Neural cell (in vitro differentiated cells): ENCODE data around the gene IRF2BP2. TPM values are rescaled to one million over a fixed set of nuclear protein-coding genes. Genes with fewer than 3 reads are reported as not detected.

Source experiments
- H2AFZ ChIP-seq: fragments of 200-600, 300-800 bp; sonication (generic), shearing (Covaris generic); 2 replicates; pipeline ENCODE4 v1.6.0; 2014; ENCODE audit warnings: low read depth, mild to moderate bottlenecking, antibody characterized with exemption, low read length, moderate library complexity
- H3F3A ChIP-seq: fragments of 200-600 bp; shearing (Covaris generic); 2 replicates; pipeline ENCODE4 v1.6.1; 2016; ENCODE audit warnings: mild to moderate bottlenecking, moderate library complexity, mixed read lengths, antibody characterized with exemption, low read length; ENCODE audit not compliant: insufficient read depth, poor library complexity, severe bottlenecking
- H3K27ac ChIP-seq: fragments of 200-600, 300-800 bp; sonication (generic), shearing (Covaris generic); 2 replicates; pipeline ENCODE4 v1.5.1; 2014; ENCODE audit warnings: mild to moderate bottlenecking, low read length, moderate library complexity
- H3K27me3 ChIP-seq: fragments of 300-800, 200-600 bp; sonication (generic), shearing (Covaris generic); 2 replicates; pipeline ENCODE4 v1.6.0; 2014; ENCODE audit warnings: mild to moderate bottlenecking, low read depth, low read length, moderate library complexity; ENCODE audit not compliant: insufficient read depth
- H3K36me3 ChIP-seq: fragments of 300-800, 200-600 bp; sonication (generic), shearing (Covaris generic); 2 replicates; pipeline ENCODE4 v1.5.1; 2014; ENCODE audit warnings: mild to moderate bottlenecking, antibody characterized with exemption, low read length, moderate library complexity; ENCODE audit not compliant: insufficient read depth
- H3K4me2 ChIP-seq: fragments of 300-800, 200-600 bp; sonication (generic), shearing (Covaris generic); 2 replicates; pipeline ENCODE4 v1.6.0; 2014; ENCODE audit warnings: mild to moderate bottlenecking, low read length
- H3K4me3 ChIP-seq: fragments of 300-800, 200-600 bp; sonication (generic), shearing (Covaris generic); 2 replicates; pipeline ENCODE4 v1.5.1; 2014; ENCODE audit warnings: mild to moderate bottlenecking, low read length, moderate library complexity
- H3K79me2 ChIP-seq: fragments of 200-600 bp; shearing (Covaris generic); replicated peaks from 2 replicates; pipeline ENCODE4 v1.6.0; 2014; ENCODE audit warnings: mild to moderate bottlenecking, low read length, moderate library complexity; ENCODE audit not compliant: insufficient read depth
- H3K9ac ChIP-seq: fragments of 300-800, 200-600 bp; sonication (generic), shearing (Covaris generic); 2 replicates; pipeline ENCODE4 v1.6.1; 2016; ENCODE audit warnings: mild to moderate bottlenecking, low read length, mixed read lengths
- H3K9me2 ChIP-seq: fragments of 200-600 bp; shearing (Covaris generic); 2 replicates; pipeline ENCODE4 v1.6.1; 2016; ENCODE audit warnings: mild to moderate bottlenecking, low read length, mixed read lengths; ENCODE audit not compliant: insufficient read depth
- H3K9me3 ChIP-seq: fragments of 200-600, 300-800 bp; sonication (generic), shearing (Covaris generic); 2 replicates; pipeline ENCODE4 v1.6.1; 2016; ENCODE audit warnings: mild to moderate bottlenecking, mixed run types, low read length, moderate library complexity, mixed read lengths
- H4K20me1 ChIP-seq: fragments of 200-600 bp; shearing (Covaris generic); 2 replicates; pipeline ENCODE4 v1.6.1; 2016; ENCODE audit warnings: mild to moderate bottlenecking, mixed run types; ENCODE audit not compliant: insufficient read depth
- EP300 ChIP-seq: fragments of 450-650 bp; conservative IDR thresholded peaks from 2 replicates; pipeline ENCODE4 v1.6.1; 2014; ENCODE audit warnings: antibody characterized with exemption, mild to moderate bottlenecking, moderate library complexity; ENCODE audit not compliant: poor library complexity, severe bottlenecking
- EZH2 ChIP-seq: fragments of 200-600, 300-800 bp; shearing (Covaris generic), sonication (generic); IDR thresholded peaks from 2 replicates; pipeline ENCODE4 v1.6.1; 2014; ENCODE audit warnings: antibody characterized with exemption, low read length, borderline replicate concordance, mild to moderate bottlenecking; ENCODE audit not compliant: insufficient read depth, poor library complexity, severe bottlenecking
- MXI1 ChIP-seq: fragments of 450-650 bp; conservative IDR thresholded peaks from 2 replicates; pipeline ENCODE4 v1.6.1; 2014; ENCODE audit warnings: antibody characterized with exemption, mild to moderate bottlenecking; ENCODE audit not compliant: poor library complexity, severe bottlenecking
- POLR2AphosphoS5 ChIP-seq: IDR thresholded peaks from 2 replicates; pipeline ENCODE4 v1.6.1; 2012
- RAD21 ChIP-seq: fragments of 450-650 bp; conservative IDR thresholded peaks from 2 replicates; pipeline ENCODE4 v1.6.1; 2014; ENCODE audit warnings: antibody characterized with exemption, mild to moderate bottlenecking, moderate library complexity
- SMC3 ChIP-seq: fragments of 450-650 bp; conservative IDR thresholded peaks from 2 replicates; pipeline ENCODE4 v1.6.1; 2014; ENCODE audit warnings: antibody characterized with exemption, mild to moderate bottlenecking, moderate library complexity; ENCODE audit not compliant: poor library complexity
- TAF1 ChIP-seq: IDR thresholded peaks from 2 replicates; pipeline ENCODE4 v1.6.1; 2012; ENCODE audit warnings: low read depth
- polyA plus RNA-seq: library from polyadenylated mRNA; depleted of rRNA; stranded (reverse); fragments of >200 nt; gene quantifications from 2 replicates; pipeline ENCODE4 v1.2.3, GENCODE V29; 2014
- TF ChIP-seq, protein P1 (sequence below): IDR thresholded peaks from 2 replicates; pipeline ENCODE4 v1.6.1; 2012; ENCODE audit warnings: borderline replicate concordance
- TF ChIP-seq, protein P2 (sequence below): fragments of 450-650 bp; IDR thresholded peaks from 2 replicates; pipeline ENCODE4 v1.5.1; 2014; ENCODE audit warnings: antibody characterized with exemption, mild to moderate bottlenecking, moderate library complexity; ENCODE audit not compliant: poor library complexity, severe bottlenecking

The IRF2BP2 gene
- polyA plus RNA-seq, 1 donor from 2014 or later = 56.9 TPM

DNA sequence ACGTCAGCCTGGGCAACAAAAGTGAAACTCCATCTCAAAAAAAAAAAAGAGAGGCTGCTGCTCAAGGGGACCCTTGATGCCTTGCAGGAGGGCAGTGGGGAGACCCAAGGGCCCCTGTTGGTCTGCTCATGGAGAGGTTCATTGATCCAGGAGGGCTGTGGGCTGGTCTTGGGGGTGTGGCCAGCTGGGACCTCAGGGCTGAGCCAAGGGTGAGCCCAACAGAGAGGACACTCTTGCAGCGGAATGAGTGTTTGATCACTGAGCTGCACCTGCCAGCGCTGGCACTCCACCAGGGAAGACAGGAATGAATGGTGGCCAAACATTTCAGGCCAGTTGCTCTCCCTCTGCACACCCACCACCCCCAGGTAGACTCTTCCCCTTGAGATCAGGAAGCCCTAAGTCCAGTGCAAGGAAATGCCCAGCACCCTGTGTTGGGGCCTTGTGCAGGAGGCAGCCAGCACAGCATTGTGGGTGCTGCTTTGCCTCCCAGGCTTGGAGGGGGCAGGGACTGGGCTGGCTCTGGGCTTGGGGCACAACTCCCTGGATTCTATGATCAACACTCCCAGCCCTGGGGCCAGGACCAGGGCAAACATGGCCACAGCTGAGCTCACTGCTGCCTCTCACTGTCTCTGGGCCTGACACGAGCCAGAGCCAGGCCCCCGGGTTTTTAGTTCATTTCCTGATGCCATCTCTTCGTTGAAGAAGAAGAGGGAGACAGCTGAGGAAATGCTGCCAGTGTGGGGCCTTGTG lies 50.7 kb downstream of the IRF2BP2 start:
- H3K27me3 ChIP-seq = no peaks in the 10 kb centered on the region
- H3K27ac ChIP-seq = no peak overlapping the region
- H3K4me2 ChIP-seq = no peak overlapping the region
- no peaks in the 10 kb centered on the region for H3K9me3 ChIP-seq
- H3K36me3 ChIP-seq = no peaks in the 10 kb centered on the region
- no peaks in the 10 kb centered on the region for H3K79me2 ChIP-seq
- TF ChIP-seq, protein P1, sequence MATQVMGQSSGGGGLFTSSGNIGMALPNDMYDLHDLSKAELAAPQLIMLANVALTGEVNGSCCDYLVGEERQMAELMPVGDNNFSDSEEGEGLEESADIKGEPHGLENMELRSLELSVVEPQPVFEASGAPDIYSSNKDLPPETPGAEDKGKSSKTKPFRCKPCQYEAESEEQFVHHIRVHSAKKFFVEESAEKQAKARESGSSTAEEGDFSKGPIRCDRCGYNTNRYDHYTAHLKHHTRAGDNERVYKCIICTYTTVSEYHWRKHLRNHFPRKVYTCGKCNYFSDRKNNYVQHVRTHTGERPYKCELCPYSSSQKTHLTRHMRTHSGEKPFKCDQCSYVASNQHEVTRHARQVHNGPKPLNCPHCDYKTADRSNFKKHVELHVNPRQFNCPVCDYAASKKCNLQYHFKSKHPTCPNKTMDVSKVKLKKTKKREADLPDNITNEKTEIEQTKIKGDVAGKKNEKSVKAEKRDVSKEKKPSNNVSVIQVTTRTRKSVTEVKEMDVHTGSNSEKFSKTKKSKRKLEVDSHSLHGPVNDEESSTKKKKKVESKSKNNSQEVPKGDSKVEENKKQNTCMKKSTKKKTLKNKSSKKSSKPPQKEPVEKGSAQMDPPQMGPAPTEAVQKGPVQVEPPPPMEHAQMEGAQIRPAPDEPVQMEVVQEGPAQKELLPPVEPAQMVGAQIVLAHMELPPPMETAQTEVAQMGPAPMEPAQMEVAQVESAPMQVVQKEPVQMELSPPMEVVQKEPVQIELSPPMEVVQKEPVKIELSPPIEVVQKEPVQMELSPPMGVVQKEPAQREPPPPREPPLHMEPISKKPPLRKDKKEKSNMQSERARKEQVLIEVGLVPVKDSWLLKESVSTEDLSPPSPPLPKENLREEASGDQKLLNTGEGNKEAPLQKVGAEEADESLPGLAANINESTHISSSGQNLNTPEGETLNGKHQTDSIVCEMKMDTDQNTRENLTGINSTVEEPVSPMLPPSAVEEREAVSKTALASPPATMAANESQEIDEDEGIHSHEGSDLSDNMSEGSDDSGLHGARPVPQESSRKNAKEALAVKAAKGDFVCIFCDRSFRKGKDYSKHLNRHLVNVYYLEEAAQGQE = no peak
- TF ChIP-seq POLR2AphosphoS5 (no peak), RAD21 (no peak), EP300 (no peak), EZH2 (no peak), TAF1 (no peak), MXI1 (no peak), SMC3 (no peak)
- TF ChIP-seq, protein P2, sequence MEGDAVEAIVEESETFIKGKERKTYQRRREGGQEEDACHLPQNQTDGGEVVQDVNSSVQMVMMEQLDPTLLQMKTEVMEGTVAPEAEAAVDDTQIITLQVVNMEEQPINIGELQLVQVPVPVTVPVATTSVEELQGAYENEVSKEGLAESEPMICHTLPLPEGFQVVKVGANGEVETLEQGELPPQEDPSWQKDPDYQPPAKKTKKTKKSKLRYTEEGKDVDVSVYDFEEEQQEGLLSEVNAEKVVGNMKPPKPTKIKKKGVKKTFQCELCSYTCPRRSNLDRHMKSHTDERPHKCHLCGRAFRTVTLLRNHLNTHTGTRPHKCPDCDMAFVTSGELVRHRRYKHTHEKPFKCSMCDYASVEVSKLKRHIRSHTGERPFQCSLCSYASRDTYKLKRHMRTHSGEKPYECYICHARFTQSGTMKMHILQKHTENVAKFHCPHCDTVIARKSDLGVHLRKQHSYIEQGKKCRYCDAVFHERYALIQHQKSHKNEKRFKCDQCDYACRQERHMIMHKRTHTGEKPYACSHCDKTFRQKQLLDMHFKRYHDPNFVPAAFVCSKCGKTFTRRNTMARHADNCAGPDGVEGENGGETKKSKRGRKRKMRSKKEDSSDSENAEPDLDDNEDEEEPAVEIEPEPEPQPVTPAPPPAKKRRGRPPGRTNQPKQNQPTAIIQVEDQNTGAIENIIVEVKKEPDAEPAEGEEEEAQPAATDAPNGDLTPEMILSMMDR = no peak
- H4K20me1 ChIP-seq = no peaks in the 10 kb centered on the region
- H3K9ac ChIP-seq = no peak overlapping the region
- H2AFZ ChIP-seq = no peak overlapping the region
- no peaks in the 10 kb centered on the region for H3K9me2 ChIP-seq
- no peak overlapping the region for H3K4me3 ChIP-seq
- no peaks in the 10 kb centered on the region for H3F3A ChIP-seq

DNA sequence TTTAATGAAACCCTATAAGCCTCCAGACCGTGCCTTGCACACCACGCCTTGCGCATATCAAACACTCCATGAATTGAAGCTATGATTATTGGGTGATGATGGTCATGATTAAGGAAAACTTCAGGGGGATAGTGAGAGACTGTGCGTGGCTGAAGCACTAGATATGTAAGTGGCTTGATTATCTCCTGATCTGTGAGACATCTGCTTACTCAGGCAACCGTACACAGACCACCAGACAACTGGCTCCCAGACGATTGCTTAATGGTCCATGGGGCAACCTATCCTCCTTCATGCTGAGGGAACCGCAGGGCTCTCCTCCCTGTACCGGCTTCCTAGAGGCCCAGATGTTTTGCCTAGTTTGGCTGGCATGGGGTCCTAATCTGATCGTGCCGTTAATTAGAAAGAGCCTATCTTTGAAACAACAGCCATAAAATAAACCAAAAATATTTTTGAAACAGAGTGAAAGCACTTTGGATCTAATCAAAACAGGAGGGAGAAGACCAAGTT lies 51.6 kb downstream of the IRF2BP2 start:
- Histone ChIP-seq H3K9me2 (no peaks in the 10 kb centered on the region), H3F3A (no peaks in the 10 kb centered on the region), H2AFZ (no peak overlapping the region), H3K4me2 (no peak overlapping the region), H3K27ac (no peak overlapping the region), H4K20me1 (no peaks in the 10 kb centered on the region), H3K9me3 (no peaks in the 10 kb centered on the region), H3K36me3 (no peaks in the 10 kb centered on the region), H3K27me3 (no peaks in the 10 kb centered on the region), H3K9ac (no peak overlapping the region), H3K79me2 (no peaks in the 10 kb centered on the region), H3K4me3 (no peak overlapping the region)
- no peak for TF ChIP-seq TAF1
- TF ChIP-seq SMC3 = no peak
- TF ChIP-seq, protein P1 = no peak
- TF ChIP-seq POLR2AphosphoS5 = no peak
- TF ChIP-seq EP300 = no peak
- TF ChIP-seq MXI1 = no peak
- TF ChIP-seq EZH2 = no peak
- TF ChIP-seq RAD21 = no peak
- TF ChIP-seq, protein P2 = no peak
